HG03103 (cell line): ENCODE data around the gene TREM1.
"Not testable (repeated sequence)": the region's sequence is repeated elsewhere in the genome, so short reads cannot be mapped to it uniquely, and the experiment has no call there.

Experiments used
- ATAC-seq: cut with Tn5 transposase; IDR thresholded peaks from one replicate; pipeline ENCODE4 v1.9.1; 2021; ENCODE audit warnings: low read depth; ENCODE audit not compliant: unreplicated experiment

TREM1 gene

DNA sequence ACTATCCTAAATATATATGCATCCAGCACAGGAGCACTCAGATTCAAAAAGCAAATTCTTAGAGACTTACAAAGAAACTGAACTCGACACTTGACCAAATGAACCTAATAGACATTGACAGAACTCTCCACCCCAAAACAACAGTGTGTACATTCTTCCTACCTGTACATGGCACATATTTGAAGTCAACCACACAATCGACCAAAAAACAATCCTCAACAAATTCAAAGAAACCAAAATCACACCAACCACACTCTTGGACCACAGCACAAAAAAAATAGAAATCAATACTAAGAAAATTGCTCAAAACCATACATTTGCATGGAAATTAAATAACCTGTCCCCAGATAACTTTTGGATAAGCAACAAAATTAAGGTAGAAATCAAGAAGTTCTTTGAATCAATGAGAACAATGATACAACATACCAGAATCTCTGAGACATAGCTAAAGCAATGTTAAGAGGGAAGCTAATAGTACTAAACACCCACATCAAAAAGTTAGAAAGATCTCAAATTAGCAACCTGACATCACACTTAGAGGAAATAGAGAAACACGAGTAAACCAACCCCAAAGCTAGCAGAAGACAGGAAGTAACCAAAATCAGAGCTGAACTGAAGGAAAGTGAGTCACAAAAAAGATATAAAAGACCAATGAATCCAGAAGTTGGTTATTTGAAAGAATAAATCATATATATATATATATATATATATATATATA lies 12.5 kb upstream of the TREM1 start:
- ATAC-seq = no peak

DNA sequence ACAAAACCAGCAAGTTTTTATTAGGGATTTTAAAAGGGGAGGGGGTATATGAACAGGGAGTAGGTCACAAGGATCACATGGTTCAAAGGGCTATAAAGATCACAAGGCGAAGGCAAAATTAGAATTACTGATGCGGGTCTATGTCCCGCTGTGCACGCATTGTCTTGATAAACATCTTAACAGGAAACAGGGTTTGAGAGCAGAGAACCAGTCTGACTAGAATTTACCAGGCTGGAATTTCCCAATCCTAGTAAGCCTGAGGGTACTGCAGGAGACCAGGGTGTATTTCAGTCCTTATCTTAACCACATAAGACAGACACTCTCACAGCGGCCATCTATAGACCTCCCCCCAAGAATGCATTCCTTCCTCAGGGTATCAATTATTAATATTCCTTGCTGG lies 10.8 kb upstream of the TREM1 start:
- ATAC-seq = not testable (repeated sequence)

GRCh38 chr6:41294214-41294872 lies 7.9 kb upstream of the TREM1 start:
- no peak for ATAC-seq

DNA sequence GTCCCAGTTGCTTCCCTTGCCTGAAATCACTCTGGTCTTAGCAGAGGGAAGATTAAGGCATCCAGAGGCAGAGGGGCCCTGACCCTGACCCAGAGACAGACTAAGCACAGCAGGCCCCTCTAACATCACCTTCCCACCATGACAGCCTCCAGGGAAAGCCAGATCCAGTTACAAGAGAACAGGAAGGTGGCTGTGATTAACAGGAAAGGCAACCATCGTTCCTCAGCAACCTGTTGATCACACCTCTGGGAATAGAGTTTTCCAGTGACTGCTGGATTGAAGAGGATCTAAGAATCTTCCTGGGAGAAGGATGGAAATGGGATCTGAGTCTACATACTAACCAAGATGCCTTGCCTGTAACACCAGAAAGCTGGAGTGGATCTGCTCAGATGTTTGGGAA lies 5.2 kb upstream of the TREM1 start:
- ATAC-seq = no peak

GRCh38 chr6:41289815-41290214 lies 3.3 kb upstream of the TREM1 start:
- ATAC-seq = no peak

- no peak for ATAC-seq
Observed at GRCh38 chr6:41288754-41289129, 2.3 kb upstream of the TREM1 start.

GRCh38 chr6:41288030-41288753 lies 1.7 kb upstream of the TREM1 start:
- peak; percentile 82 for ATAC-seq

- no peak for ATAC-seq
Observed at GRCh38 chr6:41284726-41285125, 1.8 kb downstream of the TREM1 start.

DNA sequence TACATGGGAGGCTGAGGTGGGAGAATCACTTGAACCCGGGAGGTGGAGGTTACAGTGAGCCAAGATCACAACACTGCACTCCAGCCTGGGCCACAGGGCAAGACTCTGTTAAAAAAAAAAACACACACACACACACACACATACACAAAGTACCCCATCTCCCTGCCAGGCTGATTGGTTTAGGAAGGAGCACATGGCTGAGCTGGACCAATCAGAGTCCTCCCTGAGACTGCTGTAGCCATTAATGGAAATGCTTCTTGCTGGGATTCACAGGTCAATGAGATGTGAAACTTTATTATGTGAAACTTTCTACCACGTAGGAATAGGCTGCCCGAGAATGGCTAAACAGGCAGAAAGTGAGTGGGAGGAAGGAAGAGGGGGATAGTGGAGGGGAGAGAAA lies 2.9 kb downstream of the TREM1 start:
- no peak for ATAC-seq

DNA sequence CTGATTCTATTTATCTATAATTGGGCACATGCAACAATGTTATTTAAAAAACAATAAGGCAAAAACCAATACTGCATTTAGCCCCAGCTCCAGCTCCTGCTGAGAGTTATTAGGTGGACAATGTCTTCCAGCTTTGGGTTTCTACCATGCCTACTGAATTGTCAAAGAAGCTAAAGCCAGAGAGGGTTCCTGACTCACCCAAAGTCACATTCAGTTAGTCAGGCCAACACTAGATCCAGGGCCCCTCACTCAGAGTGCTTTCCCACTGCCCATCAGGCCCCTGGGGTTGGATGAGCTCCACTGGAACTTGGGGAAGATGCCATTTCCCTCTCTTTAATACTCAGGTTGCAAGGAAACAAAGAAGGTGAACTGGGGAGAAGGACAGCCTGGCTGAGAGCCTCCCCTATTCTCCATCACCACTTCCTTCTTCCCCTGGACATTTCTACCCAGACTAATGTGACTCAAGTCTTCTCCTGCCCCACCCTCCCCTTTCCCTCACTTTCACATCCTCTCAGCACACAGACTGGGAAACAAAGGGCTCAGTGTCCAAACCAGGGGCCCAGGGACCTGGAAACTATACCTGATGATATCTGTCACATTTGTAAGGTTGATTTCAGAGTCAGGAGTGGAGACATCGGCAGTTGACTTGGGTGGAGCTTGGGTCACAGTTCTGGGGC lies 6.0 kb downstream of the TREM1 start:
- no peak for ATAC-seq

- no peak for ATAC-seq
Observed at GRCh38 chr6:41278699-41279405, 7.6 kb downstream of the TREM1 start.

GRCh38 chr6:41277605-41278004 lies 8.9 kb downstream of the TREM1 start:
- ATAC-seq = no peak

DNA sequence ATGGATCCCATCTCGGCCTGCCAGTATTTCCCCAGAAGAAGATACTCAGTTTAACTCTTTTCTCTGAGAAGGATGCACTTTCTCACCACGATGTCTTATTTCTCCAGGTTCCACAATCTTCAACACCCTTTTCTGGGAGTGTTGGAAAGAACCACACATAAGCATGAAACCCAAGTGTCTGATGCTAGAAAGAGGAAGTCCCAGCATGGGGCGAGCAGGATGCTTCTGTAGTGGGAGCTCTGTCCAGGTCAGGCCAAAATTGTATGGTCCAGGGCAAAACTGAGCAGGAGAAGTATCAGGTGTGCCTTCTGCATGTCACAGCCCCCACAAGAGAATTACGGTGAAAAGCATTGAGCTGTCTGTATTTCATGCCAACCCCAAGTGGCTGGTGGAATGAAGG lies 11.0 kb downstream of the TREM1 start:
- ATAC-seq = no peak

DNA sequence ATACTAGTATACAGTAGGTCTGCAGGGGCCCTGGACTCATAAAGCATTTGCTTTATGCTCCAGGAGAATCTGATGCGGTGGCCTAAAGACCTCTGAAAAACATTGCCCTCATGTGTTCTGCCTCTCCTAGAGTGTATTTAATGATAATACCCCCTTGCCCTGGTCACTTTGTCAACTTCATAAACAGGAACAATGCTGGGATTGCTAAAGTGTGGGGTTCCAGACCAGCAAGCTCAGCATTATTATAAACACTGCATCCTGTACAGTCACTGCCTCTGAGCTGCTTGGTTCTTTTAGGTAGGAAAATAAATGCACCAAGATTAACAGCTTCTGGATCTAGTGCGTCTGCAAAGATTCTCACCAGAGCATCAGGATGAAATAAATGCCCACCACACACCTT lies 12.2 kb downstream of the TREM1 start:
- ATAC-seq = no peak

DNA sequence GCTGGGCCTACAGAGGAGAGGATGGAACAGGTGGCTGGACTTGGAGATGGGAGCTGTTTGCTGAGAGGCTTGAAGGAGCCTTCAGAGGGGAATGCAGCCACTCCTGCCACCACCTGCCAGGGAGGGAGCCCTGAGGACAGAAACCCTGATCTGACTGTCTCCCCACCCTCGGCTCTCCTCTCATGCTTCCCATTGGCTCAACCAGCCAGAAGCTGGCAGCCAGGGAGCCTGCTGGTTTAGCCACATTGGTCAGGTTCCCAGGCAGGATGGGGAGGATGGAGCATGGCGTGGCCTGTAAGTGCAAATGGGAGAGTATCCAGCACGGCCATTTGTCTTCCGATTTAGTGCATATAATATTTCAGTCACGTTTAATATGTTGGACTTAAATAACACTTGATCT lies 12.8 kb downstream of the TREM1 start:
- ATAC-seq = no peak

DNA sequence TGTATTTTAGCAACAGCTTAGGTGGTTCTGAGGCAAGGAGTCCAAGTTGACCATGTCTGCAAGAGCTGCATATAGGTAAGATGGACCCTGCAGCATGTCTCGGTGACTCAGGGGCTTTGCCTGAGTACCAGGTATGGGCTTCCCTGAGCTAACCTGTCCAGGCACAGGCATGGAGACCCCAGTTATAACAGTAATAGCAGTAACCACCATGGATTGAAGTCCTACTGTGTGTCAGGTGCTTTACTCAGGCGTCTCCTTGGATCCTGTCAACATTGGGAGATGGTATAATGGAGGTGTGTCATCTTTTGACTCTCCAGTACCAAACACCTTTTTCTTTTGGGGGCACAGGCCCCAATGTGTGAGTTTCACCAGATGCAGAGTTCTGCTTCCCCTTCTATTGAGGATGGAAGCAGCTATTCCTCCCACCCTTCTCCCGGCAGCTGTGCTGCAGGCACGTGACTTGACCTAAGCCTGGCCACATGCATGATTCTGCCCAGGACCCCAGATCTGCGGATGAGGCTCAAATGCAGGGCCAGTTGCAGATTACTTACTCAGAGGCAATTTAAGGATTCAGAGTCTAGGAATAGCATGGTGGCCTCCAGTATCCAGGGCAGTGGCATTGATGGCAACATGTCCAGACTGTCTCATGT lies 13.8 kb downstream of the TREM1 start:
- ATAC-seq = no peak

- no peak for ATAC-seq
Observed at GRCh38 chr6:41271901-41272395, 14.5 kb downstream of the TREM1 start.

DNA sequence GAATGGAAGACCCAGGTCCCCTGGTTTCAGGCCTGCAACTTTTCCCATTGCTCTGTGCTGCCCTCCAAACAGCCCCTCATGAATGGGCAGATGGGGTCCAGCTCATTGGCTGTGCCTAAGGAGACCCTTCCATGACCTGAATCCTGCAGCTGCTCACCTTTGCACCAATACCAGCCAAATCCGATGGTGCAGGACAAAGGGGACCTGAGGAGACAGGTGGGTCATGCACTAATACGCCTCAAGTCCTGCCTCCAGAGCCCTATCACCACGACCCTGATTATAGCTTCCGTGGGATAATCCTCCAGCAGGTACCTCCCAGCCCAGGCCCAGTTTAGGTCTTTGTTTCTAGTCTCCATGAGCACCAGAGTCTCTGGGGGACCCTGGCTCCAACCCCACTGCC lies 16.8 kb downstream of the TREM1 start:
- ATAC-seq = no peak

DNA sequence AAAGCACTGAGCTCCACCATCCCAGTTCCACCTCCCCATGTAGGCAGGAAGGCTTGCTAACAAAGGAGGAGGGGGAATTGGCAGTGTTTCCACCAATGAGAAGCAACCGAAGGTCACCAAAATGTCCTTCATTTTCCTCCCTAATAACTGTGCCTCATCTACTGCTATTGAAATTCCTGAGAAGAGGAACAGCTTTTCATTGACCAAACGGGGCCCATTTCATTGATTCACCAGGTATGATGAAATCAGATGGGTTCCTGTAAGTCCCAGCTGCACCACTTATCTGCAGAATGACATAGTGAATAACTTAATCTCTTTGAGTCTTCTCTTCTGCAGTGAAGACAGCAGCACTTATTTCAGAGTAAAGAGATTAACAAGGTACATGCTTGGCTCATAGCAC lies 17.3 kb downstream of the TREM1 start:
- no peak for ATAC-seq

DNA sequence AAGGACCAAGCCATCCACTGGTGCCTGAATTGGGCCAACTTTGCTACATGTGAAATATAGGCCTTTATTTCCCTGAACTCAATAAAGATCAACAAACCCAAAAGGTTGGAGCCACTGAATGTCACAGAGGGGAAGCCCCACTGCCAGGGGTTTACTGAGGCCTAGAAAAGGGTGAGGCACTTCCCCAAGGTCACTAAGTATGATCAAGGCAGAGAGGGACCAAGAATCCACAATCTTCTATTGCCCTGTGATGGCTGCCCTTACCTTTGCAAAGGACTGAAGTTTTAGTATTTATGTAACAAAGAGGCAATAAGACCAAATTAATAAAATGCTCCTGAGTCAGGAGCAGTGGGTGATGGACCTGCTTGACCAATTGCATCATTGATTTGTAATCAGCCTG lies 18.0 kb downstream of the TREM1 start:
- no peak for ATAC-seq
